ENCODE data around the gene EPAS1.

GRCh38 chr2:46430992-46431391, 133.8 kb downstream of the EPAS1 start:
- TF ChIP-seq CTCF (IDR thresholded peaks at IDR 0.05; ENCODE audit: low read depth, low read length, missing input control) (no peak), TAF1 (conservative IDR thresholded peaks at IDR 0.05) (no peak)
- TF ChIP-seq, protein P1, sequence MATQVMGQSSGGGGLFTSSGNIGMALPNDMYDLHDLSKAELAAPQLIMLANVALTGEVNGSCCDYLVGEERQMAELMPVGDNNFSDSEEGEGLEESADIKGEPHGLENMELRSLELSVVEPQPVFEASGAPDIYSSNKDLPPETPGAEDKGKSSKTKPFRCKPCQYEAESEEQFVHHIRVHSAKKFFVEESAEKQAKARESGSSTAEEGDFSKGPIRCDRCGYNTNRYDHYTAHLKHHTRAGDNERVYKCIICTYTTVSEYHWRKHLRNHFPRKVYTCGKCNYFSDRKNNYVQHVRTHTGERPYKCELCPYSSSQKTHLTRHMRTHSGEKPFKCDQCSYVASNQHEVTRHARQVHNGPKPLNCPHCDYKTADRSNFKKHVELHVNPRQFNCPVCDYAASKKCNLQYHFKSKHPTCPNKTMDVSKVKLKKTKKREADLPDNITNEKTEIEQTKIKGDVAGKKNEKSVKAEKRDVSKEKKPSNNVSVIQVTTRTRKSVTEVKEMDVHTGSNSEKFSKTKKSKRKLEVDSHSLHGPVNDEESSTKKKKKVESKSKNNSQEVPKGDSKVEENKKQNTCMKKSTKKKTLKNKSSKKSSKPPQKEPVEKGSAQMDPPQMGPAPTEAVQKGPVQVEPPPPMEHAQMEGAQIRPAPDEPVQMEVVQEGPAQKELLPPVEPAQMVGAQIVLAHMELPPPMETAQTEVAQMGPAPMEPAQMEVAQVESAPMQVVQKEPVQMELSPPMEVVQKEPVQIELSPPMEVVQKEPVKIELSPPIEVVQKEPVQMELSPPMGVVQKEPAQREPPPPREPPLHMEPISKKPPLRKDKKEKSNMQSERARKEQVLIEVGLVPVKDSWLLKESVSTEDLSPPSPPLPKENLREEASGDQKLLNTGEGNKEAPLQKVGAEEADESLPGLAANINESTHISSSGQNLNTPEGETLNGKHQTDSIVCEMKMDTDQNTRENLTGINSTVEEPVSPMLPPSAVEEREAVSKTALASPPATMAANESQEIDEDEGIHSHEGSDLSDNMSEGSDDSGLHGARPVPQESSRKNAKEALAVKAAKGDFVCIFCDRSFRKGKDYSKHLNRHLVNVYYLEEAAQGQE (IDR thresholded peaks at IDR 0.05) = no peak

Data from liver (tissue), 3 donors.